ENCODE data around the gene HLA-DQB1.

The HLA-DQB1 gene

GRCh38 chr6:32625137-32625536 is 41.3 kb downstream of the HLA-DQB1 start:
- no peak for DNase-seq

DNA sequence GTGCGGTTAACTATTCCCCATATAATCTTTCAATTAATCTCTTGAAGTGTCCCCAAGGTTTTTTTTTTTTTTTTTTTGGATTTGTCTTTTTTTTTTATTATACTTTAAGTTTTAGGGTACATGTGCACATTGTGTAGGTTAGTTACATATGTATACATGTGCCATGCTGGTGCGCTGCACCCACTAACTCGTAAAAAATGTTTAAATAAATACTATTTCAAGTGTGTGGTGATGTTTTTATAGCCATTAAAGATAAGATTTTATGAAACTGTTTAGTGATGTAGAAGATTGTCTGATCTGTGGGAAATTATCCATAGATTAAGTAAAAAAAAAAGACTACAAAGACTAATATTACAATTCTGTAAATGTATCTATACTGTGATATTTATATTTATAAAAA is 41.9 kb downstream of the HLA-DQB1 start:
- DNase-seq: no peak

DNA sequence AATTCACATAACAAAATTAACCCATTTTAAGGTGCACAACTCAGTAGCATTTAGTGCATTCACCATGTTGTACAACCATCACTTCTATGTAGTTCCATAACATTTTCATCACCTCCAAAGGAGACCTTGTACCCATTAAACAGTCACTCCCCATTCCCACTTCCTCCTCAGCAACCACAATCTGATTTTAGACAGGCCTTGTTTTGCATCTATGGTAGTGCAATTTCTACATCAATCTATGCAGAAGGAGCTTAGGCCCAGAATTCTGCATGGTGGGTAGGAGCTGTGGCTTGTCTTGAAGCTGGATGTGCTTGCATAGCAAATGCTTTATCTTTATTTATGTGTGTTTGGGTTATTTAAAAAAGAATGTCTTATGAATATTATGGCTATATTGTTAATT is 42.8 kb downstream of the HLA-DQB1 start:
- no peak for DNase-seq

DNA sequence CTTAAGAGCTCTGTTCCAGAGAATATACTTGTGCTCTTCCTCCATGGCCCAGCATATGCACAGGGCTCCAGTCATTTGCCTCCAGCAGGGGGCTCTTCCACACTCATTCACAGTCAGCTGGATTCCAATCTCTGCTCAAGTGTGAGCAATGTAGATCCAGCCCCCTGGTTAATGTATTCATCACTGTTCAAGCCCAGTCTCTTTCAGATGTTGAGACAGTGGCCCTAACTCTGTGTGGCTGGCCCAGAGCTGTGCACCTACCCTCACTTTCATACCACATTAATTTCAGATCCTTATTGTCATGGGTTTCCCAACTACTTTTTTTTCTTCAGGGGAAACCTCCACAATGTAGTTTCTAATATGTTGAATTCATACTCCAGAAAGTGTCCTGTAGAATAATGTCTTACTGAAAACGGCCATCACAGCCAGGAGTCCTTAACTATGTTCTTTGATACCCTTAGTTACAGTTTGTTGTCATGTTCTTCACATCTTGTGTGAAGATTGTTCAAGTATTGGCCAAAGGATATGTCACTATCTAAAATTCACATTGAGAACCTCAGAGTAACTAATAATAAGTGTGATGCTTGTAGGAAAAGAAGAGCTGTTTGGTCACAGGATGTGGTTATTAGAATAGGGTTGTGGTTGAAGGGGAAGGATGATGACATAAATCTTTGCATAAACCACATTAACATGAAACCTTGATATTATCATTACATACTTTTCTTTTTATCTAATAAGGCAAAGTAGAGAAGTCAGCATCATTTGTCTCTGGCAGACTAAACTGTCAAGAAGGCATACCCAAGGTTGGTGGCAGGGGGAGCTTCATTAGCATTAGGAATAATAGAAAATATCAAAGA is 43.7 kb downstream of the HLA-DQB1 start:
- no peak for DNase-seq

GRCh38 chr6:32621372-32621771 is 45.1 kb downstream of the HLA-DQB1 start:
- no peak for DNase-seq

DNA sequence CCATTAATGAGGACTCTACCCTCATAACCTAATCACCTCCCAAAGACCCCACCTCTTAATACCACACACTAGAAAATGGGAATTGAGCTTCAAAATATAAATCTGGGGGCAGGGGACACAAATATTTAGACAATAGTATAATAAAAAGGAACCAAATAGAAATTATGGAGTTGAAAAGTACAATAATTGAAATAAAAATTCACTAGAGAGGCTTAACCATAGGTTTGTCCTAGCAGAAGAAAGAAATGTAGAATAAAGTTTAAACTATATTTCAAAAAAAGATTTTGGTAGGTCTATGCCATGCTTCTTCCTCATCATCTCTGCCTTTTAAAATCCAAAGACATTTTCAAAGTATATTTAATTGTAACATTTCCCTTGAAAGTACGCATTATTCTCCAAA is 48.7 kb downstream of the HLA-DQB1 start:
- no peak for DNase-seq

DNA sequence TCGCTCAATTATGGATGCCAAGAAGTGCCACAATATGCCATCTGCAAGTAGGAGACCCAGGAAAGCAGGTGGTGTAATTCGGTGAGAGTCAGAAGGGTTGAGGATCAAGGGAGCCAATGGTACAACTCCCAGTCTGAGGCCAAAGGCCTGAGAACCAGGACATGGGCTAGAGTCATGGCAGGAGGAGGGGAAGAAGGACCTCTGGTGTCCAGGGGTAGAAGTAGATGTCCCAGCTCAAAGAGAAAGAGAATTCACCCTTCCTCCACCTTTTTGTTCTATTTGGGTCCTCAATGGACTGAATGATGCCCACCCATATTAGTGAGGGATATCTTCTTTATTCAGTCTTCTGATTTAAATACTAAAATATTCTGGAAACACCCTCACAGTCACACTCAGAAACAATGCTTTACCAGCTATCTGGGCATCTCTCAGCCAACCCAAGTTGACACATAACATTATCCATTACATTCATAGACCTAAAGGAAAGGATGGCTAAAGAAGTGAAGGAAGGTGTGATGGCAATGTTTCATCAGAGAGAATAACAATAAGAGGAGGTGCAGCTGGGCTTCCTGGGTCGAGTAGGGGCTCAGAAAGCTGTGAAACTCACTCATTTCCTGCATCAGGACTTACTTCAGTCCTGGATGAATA is 50.4 kb downstream of the HLA-DQB1 start:
- DNase-seq: no peak

DNA sequence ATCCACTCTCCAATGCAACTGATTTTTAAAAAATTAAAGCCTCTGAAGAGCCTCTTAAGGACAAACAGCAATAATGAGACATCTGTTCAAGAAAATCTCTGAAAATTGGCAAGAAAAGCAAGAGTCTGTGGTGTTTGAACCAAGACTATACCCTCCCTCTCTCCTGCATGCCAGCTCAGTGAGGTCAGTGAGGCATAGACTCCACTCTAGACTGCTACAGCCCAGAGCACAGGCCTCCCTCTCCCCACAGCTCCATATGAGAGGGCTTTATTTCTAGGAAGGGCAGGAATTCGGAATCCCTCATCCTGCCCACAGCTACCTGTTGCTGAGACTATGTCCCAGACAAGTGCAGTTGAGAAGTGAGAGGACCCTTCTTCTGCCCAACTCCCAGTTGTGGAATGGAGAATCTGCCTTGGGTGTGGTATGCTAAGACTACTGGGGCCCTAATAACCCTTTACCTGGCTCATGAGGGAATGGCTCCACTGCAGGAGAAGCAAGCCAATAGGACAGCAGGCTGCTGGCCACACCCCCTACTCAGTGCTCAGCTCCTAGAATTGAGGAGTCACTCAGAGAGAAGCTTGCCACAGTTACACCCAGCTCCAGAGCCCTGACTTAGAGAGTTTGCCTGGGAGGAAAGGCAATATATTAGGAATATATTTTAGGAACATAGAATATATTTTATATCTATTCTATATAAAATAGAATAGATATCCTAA is 51.9 kb downstream of the HLA-DQB1 start:
- DNase-seq: no peak

- DNase-seq: no peak
These were observed 53.0 kb downstream of the HLA-DQB1 start for GRCh38 chr6:32613475-32613874.

DNA sequence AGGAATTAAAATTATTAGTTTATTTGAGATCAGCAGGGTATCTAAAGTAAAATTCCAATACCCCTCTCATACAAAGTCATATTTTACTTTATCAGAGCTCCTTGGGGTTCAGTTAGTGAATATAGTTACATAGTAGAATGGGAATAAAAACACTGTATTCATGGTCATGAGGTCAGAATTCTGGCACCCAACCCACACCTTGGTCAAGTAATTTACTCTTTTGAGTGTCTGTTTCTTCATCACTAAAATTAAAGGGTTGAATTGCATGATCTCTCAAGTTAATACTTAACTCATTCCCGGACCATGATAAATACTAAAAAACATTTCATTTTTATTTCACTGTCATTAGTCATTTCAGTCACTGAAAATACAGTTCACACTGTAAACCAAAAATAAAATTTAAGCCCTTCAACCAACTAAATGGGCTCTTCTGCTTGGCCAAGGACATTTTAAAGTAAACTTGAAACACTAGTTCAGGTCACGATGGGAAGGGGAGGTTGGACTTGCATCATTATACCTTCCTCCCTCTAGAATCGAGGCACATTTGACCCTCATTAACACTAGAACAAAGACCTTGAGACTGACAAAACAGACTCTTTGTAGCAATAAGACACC is 55.7 kb downstream of the HLA-DQB1 start:
- no peak for DNase-seq

- peak in 7 of 14 donors; percentile 6 to 42 (median 26) for DNase-seq
These were observed 56.5 kb downstream of the HLA-DQB1 start for GRCh38 chr6:32609731-32610640.
